Measurements from ENCODE around the gene PTGER4.
A peak's percentile ranks its signal among the peaks of the same experiment; 100 is the strongest.
"Not testable (repeated sequence)": the region's sequence is repeated elsewhere in the genome, so short reads cannot be mapped to it uniquely, and the experiment has no call there.

Gene PTGER4

DNA sequence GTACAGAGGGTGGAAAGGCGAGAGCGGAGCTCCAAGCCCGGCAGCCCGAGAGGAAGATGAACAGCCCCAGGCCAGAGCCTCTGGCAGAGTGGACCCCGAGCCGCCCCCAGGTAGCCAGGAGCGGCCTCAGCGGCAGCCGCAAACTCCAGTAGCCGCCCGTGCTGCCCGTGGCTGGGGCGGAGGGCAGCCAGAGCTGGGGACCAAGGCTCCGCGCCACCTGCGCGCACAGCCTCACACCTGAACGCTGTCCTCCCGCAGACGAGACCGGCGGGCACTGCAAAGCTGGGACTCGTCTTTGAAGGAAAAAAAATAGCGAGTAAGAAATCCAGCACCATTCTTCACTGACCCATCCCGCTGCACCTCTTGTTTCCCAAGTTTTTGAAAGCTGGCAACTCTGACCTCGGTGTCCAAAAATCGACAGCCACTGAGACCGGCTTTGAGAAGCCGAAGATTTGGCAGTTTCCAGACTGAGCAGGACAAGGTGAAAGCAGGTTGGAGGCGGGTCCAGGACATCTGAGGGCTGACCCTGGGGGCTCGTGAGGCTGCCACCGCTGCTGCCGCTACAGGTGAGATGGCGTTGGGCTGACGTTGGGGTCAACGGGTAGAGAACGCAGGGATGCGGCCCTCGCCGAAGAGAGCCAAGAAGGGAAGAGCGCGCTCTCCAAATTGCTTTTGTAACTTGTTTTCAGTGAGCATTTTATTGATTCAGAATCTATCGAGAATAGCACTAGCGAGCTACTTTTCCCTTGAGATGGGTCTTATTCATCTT lies at the start of gene PTGER4:
Gene PTGER4, plus strand, starts transcription at position 3 of the 769 bp plus-strand sequence. CDS start 1,079 bp downstream, outside the sequence.
- peak; percentile 42 for DNase-seq

DNA sequence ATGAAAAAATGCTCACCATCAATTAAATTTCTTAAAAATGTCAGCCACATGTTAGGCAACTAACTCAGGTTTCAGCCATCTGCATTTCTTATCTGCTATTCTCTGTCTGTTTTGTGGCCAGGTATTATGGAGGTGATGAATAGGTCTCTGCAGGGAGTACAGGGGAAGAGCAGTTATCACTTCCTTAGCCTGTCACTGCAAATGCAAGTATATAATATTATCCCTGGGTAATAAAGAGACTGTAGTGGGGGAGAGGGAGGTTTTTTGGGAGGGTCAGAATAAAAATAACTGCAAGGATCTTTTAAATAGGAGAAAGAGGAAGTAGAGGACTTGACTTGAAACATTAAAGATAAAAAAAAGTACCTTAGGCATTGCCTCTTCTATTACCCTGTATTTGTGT lies 49.6 kb upstream of the PTGER4 start:
- DNase-seq: no peak

DNA sequence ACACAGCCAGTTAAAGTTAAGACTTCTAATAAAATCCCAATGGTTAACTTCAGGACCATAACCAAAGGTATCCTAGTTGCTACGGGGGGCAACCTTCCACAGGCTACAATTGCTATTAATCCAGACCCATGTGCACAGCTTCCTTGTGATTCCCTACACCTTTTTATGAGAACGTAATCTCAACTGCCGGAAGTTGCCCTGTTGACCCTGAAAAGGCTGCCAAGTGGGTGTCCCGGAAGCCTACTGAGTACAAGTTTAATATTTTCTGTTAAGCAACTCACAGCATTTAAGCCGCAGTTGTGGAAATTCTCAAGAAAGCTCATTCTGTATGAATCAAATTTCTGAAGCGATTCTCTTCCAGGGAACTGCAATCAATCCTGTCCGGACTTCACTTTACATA lies 48.5 kb upstream of the PTGER4 start:
- no peak for DNase-seq

DNA sequence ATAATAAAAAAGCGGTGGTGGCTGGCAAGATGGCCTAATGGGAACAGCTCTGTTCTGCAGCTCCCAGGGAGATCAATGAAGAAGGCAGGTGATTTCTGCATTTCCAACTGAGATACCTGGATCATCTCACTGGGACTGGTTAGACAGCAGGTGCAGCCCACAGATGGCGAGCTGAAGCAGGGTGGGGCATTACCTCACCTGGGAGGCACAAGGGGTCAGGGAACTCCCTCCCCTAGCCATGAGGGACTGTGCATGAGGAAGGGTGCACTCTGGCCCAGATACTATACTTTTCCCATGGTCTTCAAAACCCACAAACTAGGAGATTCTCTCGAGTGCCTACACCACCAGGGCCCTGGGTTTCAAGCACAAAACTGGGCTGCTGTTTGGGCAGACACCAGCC lies 45.6 kb upstream of the PTGER4 start:
- DNase-seq: no peak

DNA sequence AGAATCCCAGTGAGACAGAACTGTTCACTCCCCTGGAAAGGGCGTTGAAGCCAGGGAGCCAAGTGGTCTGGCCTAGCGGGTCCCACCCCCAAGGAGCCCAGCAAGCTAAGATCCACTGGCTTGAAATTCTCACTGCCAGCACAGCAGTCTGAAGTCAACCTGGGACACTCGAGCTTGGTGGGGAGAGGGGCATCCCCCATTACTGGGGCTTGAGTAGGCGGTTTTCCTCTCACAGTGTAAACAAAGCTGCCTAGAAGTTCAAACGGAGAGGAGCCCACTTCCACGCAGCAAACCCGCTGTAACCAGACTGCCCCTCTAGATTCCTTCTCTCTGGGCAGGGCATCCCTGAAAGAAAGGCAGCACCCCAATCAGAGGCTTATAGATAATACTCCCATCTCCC lies 45.1 kb upstream of the PTGER4 start:
- no peak for DNase-seq

DNA sequence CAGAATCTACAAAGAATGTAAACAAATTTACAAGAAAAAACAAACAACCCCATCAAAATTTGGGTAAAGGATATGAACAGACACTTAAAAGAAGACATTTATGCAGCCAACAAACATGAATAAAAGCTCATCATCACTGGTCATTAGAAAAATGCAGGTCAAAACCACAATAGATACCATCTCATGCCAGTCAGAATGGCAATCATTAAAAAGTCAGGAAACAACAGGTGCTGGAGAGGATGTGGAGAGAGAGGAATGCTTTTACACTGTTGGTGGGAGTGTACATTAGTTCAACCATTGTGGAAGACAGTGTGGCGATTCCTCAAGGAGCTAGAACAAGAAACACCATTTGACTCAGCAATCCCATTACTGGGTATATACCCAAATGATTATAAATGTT lies 40.2 kb upstream of the PTGER4 start:
- DNase-seq: not testable (repeated sequence)

DNA sequence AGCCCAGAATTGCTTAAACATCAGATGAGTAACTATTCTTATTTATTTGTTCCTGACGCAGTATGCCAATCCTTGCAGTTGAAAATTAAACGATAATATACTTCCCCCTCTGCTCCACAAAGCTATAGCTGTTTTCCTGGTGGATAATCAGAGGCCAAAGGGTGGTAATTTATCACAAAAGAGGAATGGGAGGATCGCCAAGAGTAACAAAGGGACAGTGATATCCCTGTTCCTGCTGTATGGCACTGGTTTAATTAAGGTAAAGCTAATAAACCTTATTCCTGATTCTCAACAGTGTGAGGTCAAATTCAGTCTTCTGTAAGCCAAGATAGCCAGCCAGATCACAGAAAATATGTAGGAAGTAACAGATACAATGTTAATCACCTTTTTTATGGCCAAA lies 33.4 kb upstream of the PTGER4 start:
- no peak for DNase-seq

DNA sequence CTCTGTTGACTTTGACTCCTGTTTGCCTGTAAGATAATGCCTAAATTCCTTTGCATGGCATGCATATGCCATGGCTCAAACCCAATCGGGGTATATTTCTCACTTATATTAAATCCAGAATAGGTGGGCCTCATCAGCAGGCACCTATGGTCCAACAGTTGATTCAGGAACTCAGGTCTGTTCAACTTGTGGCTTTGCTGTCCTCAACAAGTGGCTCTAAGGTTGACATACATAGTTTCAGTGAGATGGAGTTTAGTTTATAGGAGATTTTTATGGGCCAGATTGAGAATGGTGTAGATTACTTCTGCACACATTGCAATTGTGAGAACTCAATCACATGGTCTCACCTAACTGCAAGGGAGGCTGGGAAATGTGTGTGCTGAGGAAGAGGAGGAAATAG lies 31.6 kb upstream of the PTGER4 start:
- no peak for DNase-seq

DNA sequence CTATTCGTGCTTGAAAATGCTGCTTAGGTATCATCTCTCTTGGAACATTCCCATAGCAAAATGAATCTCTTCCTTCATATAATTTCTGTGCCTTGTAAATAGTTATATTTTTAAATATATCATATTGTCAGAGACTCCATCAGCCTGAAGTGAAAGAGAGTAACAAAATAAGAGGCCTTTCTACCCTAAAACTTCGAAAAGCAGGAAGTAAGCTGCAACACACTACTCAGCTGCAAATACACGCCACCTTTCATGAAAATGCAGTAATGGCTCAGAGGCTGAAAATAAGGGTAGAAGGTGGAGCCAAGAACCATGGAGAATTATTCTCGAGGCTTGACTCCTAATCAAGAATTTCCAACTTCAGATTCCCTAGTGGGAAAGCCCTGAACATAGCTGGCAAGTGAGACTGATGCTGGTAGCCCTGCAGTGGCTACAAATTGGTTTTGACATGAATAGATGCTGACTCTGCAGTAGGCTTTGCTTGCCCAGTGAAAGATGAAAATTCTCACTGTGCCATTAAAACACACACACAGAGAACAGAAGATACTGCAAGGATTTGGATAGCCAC lies 30.2 kb upstream of the PTGER4 start:
- DNase-seq: no peak

DNA sequence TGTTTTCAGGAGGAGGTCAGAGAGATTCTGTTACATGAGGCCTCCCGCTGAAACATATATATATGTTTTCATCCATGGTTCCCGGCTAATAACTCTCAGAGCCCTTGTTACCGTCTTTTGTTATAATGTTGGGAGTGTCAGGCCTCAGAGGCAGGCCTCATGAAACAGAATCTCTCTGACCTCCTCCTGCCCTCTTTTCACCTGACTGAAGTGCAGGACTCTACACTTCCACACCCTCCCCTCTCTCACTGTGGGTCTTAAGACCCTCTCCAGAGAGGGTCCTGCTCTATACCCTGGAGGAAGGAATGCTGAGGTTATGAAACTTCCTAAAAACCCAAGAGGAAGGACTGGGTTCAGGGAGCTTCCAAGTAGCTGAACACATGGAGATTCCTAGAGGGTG lies 28.5 kb upstream of the PTGER4 start:
- no peak for DNase-seq

DNA sequence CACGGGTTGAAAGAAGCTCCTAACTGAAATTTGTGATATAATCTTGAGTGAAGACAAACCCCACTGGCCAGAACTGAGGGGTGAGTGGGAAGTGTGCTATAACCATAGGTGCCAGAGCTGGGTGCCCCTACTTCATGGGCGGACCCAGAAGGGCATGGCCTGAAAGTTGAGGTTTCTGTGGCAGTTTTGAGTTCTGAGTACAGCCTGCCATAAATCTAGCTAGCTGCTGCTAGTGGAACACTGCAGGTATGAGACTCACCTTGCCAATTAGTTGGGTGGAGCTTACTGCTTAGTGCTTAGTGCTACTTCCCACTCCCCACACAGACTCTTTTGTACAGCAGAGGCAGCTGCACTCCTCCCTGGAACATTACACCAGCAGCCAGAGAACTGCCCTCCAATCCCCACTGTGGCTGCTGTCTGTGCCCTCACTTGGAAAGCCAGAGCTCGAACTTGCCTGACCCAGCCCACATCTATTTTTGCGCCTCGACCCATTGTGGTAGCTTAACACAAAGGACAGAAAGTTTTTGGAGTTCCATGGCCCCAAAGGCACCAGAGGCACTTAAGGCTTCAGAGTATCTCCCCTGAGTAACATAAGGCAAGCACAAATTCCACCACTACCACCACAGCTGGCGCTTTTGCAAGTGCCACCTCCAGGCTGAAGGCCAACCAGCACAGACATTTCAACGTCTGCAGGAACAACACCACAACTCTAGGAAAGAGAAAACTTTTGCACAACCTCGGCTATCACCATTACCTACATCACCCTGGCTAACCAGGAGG lies 27.1 kb upstream of the PTGER4 start:
- no peak for DNase-seq

DNA sequence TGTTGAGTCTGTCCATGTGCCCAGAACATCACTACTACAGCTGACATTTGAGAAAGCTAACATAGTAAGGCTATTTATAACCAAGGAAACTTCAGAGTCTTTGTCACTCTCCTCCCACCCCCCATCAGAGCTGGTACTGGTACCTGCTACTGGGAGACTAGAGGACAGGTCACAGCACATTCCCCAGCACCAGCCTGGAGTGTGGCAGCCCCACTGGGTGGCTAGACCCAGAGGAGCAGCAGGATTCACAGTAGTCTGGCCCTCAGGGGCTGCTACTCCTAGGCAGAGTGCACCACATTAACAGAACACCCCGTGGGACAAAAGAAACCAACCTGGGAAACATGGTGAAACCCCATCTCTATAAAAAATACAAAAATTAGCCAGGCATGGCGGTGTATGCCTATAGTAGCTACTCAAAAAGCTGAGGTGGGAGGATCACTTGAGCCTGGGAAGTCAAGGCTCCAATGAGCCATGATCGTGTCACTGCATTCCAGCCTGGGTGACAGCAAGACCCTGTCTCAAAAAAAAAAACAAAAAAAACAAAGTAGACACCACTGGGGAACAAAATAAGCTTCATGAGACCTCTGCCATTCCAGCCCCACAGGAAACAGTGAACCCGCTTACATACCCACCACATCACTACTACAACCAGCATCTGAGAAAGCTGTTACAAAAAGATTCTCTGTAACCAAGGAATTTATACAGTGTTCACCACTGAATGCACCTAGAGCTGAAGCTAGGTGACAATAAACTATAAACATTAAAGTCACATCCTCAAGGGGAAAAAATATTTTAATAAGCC lies 26.3 kb upstream of the PTGER4 start:
- no peak for DNase-seq

DNA sequence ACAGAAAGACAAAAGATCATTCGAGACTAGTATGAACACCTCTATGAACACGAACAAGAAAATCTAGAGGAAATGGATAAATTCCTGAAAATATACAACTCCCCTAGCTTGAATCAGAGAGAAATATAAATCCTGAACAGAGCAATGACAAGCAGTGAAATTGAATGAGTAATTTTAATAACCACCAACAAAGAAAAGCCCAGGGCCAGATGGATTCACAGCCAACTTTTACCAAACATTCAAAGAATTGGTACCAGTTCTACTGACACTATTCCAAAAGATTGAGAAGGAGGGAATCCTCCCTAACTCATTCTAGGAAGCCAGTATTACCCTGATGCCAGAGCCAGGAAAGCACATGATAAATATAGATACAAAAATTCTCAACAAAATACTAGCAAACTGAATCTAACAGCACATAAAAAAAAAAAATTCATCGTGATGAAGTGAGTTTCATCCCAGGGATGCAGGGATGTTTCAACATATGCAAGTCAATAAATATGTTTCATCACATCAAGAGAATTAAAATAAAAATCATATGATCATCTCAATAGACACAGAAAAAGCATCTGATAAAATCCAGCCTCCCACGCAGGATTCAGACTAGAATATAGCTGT lies 25.2 kb upstream of the PTGER4 start:
- no peak for DNase-seq

DNA sequence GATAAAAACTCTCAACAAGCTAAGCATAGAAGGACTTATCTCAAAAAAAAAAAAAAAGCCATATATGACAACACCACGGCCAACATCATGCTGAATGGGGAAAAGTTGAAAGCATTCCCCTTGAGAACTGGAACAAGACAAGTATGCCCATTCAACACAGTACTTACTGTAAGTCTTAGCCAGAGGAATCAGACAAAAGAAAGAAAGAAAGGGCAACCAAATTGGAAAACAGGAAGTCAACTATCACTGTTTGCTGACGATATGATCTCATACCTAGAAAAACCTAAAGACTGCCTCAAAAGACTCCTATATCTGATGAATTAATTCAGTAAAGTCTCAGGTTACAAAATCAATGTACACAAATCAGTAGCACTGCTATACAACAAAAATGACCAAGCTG lies 24.6 kb upstream of the PTGER4 start:
- no peak for DNase-seq

DNA sequence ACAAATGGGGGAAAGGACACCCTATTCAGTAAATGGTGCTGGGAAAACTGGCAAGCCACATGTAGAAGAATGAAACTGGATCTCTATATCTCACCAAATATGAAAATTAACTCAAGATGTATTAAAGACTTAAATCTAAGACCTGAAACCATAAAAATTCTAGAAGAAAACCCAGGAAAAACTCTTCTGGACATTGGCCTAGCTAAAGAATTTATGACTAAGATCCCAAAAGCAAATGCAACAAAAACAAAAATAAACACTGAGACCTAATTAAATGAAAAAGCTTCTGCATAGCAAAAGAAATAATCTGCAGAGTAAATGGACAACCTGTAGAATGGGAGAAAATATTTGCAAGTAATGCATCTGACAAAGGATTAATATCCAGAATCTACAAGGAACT lies 23.6 kb upstream of the PTGER4 start:
- DNase-seq: not testable (repeated sequence)

DNA sequence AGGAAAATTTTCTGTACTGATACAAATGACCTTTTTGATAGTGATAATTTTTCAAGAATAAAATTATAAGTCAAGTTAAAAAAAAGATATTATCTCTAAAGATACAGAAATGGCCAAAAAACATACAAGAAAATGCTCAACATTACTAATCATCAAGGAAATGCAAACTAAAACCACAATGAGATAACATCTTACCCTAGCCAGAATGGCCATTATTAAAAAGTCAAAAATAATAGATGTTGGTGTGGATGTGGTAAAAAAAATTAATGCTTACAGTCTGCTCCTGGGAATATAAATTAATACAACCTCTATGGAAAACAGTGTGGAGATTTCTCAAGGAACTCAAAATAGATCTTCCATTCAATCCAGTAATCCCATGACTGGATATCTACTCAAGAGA lies 22.9 kb upstream of the PTGER4 start:
- no peak for DNase-seq

DNA sequence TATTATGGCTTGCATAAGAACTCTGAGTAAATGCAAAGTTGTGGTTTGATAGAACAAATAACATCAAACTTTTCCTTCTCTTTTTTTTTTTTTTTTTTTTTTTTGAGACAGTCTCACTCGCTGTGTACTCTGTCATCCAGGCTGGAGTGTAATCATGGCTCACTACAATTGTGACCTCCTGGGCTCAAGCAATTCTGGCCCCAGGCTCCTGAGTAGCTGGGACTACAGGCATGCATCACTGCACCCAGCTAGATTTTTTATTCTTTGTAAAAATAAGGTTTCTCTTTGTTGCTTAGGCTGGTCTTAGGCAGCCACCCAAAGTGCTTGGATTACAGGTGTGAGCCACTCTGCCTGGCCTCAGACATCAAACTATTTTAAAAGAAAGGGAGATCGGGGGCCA lies 19.0 kb upstream of the PTGER4 start:
- no peak for DNase-seq

DNA sequence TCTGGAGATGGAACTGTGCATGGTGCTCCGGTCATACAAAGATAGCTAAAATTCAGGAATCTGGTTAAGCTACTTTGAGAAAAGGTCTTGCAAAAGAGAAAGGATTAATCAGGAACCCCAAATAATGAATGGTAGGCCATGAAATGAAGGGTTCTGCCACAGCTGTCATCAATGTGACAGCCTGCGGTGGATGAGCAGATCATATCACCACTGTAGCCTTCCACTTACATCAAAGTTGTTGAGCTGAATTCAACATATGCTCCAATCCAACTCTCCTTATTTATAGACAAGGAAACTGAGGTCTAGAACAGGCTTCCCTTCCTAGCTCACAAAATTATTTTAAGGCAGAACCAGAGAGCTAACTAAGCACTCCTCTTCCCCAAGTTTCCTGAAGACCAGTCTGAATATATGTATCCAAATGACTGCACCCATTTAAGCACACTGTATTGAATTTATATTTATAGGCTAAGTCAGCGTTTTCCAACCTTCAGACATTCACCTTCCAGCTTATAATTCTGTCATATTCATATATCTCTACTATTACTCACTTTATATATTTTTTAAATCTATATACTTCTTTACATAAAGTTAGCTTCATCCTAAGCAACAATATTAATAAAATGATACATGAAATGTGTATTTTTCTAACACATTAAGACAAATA lies 13.9 kb upstream of the PTGER4 start:
- no peak for DNase-seq

DNA sequence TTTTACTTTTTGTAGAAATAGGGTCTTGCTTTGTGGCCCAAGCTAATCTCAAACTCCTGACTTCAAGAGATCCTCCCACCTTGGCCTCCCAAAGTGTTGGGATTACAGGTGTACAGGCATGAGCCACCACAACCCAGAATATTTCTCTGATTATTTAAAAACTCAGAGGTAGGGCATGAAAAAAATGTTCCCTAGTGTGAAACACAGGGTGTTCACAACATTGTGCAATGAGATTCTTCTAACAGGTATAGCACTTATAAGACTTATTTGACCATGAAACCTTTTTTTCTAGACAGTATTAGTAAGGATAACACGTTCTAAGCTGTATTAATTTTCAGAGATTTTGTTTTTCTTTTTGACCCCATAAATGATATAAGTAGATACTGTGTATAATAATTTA lies 13.1 kb upstream of the PTGER4 start:
- DNase-seq: no peak

DNA sequence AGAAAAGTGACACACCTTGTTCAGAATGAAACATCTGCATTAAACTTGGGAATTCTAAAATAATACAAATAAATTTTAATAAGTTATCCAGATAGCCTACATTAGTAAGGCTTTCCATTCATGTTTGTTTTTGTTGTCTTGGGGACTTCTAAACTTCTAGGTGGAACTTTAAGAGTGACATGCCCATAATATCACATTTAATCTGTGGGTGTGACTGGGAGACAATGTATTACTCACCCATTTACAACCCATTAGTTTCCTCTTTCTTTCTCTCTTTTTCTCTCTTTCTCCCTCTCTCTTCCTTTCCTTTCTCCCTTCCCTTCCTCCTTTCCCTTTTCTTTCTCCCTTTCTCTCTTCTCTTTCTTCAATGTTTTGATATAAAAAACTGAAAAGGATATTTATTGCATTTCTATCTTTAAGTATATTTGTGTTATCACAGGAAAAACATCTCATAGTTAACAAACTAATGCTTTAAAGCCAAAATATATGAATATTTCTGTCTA lies 12.5 kb upstream of the PTGER4 start:
- DNase-seq: no peak

DNA sequence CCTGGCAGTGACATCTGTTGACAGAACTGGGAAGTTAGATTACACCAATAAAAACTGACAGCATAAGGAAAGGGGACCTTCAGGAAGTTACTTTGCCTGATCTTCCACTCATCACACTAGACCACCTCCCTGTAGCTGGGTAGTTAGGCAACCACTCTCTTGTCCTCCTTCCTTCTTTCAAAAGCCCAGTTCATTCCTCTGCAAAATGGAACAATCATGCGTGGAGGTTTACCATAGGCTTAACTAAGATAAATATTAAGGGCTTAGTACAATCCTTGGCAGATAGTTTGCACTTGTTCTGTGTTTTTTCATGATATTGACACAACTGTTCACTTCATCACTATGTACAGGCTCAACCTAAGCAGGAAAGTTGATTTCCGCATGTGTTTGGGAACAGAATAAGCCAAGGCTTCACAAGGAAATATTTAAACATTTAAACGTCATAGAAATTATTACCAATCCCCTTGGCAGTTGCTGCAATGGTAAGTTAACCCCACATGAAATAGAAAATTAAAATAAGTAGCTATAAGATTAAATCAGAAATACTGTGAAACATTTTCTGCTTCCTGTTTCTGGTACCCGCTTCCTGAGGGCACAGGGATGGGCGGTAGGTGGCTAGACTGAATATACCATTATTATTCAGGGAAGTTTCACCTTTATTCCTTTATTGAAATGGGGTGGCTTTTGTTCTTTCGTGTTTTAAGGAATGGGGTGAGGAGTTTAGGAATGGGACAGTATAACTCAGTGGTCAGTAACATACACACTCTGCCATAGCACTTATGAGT lies 9.9 kb upstream of the PTGER4 start:
- DNase-seq: no peak
